ENCODE measurements around the gene NOL6. TPM values are rescaled to one million over a fixed set of nuclear protein-coding genes. Genes with fewer than 3 reads are reported as not detected.

NOL6 gene
- total and polyA plus RNA-seq, 10 of the 15 experiments (the other 5 are each of a cell fraction or from before 2014, with no cell fraction given) = 8.3 to 53.2 (median 33.1) TPM

DNA sequence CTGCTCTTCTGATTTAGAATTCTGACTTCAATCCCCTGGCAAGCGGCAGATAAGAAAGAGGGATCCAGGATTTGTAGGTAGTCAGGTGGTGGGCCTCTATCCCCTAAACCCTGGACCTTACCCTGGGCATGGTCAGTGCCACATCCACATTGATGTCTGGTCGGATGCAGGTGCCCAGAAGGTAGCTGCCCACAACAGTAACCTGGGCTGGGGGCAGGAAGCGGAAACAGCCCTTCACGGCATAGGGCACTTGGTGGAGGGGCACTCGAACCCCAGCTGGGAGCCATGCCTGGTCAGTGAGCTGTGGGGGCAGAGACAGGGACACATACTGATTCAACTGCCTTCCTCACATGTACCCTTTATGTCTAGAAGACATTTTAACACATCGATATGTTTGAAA is 3.8 kb downstream of the NOL6 start:
- no peak overlapping the region for H3K4me3 ChIP-seq
- intact Hi-C loops (cut with micrococcal nuclease; ENCODE audit: unreplicated experiment) (no loop called here), in situ Hi-C loops (cut with MboI) (no loop called here)
- CTCF ChIA-PET = interaction anchor here (0.6 to 14.3 kb wide), 4 partner anchors 10 to 97 kb away, joined by 3 to 154 read pairs (median 4); no protein-coding TSS in a partner anchor
- SMC1A ChIA-PET (ENCODE audit: uncharacterized antibody, unreplicated experiment) = interaction anchor here (1.0 kb wide), 1 partner anchor 66 kb away, joined by 3 read pairs; no protein-coding TSS in a partner anchor
- H3K27me3 ChIP-seq (replicated peaks in 1 of 2; ENCODE audit: control insufficient read depth in 2 of 2, insufficient read depth in 2 of 2, low read length in 1 of 2) = no peaks in the 10 kb centered on the region
- peaks cover 29 to 44% of the 10 kb centered on the region in 2 experiments for H3K36me3 ChIP-seq (ENCODE audit: control insufficient read depth in 2 of 2, insufficient read depth in 2 of 2, low read length in 1 of 2)
- no TSS peak for BruUV-seq (replicated peaks)
- H2AFZ ChIP-seq (ENCODE audit: control insufficient read depth, low read depth, low read length) = no peak overlapping the region
- no peak for TF ChIP-seq ATF7 (IDR thresholded peaks at IDR 0.05; ENCODE audit: low read depth)
- TF ChIP-seq MXI1 (IDR thresholded peaks at IDR 0.05; ENCODE audit: low read depth, low read length) = no peak
- TF ChIP-seq NR2F1 (conservative IDR thresholded peaks at IDR 0.05) = no peak
- no peak for TF ChIP-seq NFIC (IDR thresholded peaks at IDR 0.05; ENCODE audit: low read depth, low read length)
- TF ChIP-seq, protein P1, sequence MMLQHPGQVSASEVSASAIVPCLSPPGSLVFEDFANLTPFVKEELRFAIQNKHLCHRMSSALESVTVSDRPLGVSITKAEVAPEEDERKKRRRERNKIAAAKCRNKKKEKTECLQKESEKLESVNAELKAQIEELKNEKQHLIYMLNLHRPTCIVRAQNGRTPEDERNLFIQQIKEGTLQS (IDR thresholded peaks at IDR 0.05; ENCODE audit: borderline replicate concordance, extremely low read depth, low read depth, low read length) = no peak
- TF ChIP-seq CHD4 (IDR thresholded peaks at IDR 0.05) = no peak
- TF ChIP-seq BACH1 (IDR thresholded peaks at IDR 0.05; ENCODE audit: borderline replicate concordance) = no peak
- H3K79me2 ChIP-seq (ENCODE audit: control insufficient read depth, insufficient read depth, low read length) = peaks cover 22% of the 10 kb centered on the region
- no peak overlapping the region for H3K27ac ChIP-seq (ENCODE audit: control insufficient read depth, insufficient read depth)
- no peak for DNase-seq (ENCODE audit: low read depth, low spot score)
- peaks cover 7% of the 10 kb centered on the region for H3K4me1 ChIP-seq (ENCODE audit: control insufficient read depth, insufficient read depth, low read length)
- no peaks in the 10 kb centered on the region for H3K9me3 ChIP-seq (replicated peaks; ENCODE audit: control insufficient read depth, insufficient read depth, low read length)
- RAD21 ChIA-PET (ENCODE audit: unreplicated experiment) = no interaction called here
- WGBS (ENCODE audit: insufficient coverage, insufficient replicate concordance, low lambda C conversion rate, missing lambda C conversion rate) = 83% methylated on average over 6 of the region's 6 CpGs
- no peak overlapping the region for H3K4me2 ChIP-seq (ENCODE audit: control insufficient read depth, insufficient read depth)
- no peak overlapping the region for H3K9ac ChIP-seq (ENCODE audit: control insufficient read depth, insufficient read depth, low read length)
- ATAC-seq = no peak
- no peaks in the 10 kb centered on the region for H4K20me1 ChIP-seq (ENCODE audit: control insufficient read depth, insufficient read depth)
- FAIRE-seq = no peak
- POLR2A ChIA-PET = no interaction called here

All from GM12878 (cell line).